Adrenal gland (tissue), 5 donors: ENCODE results near the gene PYURF.

Experiments
- CTCF ChIP-seq, 6 experiments: fragments of 450-650 bp in 4 of 6; fragments of 200-600 bp in 2 of 6; sonication (generic) in 1 of 6; IDR thresholded peaks; 1 replicate in 5 of 6; 2 replicates in 1 of 6; pipeline versions ENCODE4 v1.5.1 to v1.8.0; 2016 to 2021; ENCODE audit warnings: antibody characterized with exemption in 6 of 6, mild to moderate bottlenecking in 2 of 6, moderate library complexity in 1 of 6
- POLR2A ChIP-seq, 2 donors: fragments of 450-650 bp; IDR thresholded peaks; one replicate each; pipeline ENCODE4 v1.6.1; 2017; ENCODE audit warnings: antibody characterized with exemption in 2 of 2, mild to moderate bottlenecking in 2 of 2, moderate library complexity in 1 of 2
- donor health status: DM: no; HTN: no; CAD: no.

DNA sequence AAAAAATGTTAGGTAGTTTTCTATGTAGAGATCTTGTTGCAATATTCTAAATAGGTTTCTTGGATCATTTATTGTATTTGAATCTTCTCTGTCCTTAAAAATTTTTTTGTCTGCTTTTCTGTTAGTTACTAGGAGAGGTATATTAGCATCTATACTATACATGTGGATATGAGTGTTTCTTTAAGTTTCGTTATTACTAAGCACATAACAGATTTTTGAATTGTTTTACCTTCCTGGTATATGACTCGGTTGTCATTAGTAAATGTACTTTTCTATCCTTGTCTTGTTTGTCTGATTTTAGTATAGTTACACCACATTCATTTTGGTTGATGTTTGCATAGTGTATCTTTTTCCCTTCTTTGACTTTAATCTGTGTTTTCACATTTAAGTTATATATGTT lies 20.2 kb downstream of the PYURF start:
- TF ChIP-seq POLR2A (IDR thresholded peaks at IDR 0.05) (no peak), CTCF (IDR thresholded peaks at IDR 0.05) (no peak)
